Activated CD4-positive, alpha-beta T cell treated with anti-CD3 and anti-CD28 coated beads, Interleukin-2, amount 50 U/mL, for 4 hours (primary cell): ENCODE measurements around the gene TRIM26.
"Not testable (repeated sequence)": the region's sequence is repeated elsewhere in the genome, so short reads cannot be mapped to it uniquely, and the experiment has no call there.

Experiments
- DNase-seq, 2 experiments: peaks; one replicate each; pipeline ENCODE4 v3.0.0-alpha.2; 2020

Gene TRIM26

GRCh38 chr6:30152910-30153610, 60.1 kb downstream of the TRIM26 start:
- no peak for DNase-seq

- DNase-seq: no peak
These were observed 61.1 kb downstream of the TRIM26 start for GRCh38 chr6:30152016-30152673.

- no peak for DNase-seq
These were observed 61.6 kb downstream of the TRIM26 start for GRCh38 chr6:30151580-30151979.

- DNase-seq: no peak
These were observed 62.4 kb downstream of the TRIM26 start for GRCh38 chr6:30150671-30151395.

GRCh38 chr6:30149858-30150550, 63.2 kb downstream of the TRIM26 start:
- no peak for DNase-seq

GRCh38 chr6:30149234-30149633, 64.0 kb downstream of the TRIM26 start:
- DNase-seq: no peak

- no peak for DNase-seq
These were observed 66.1 kb downstream of the TRIM26 start for GRCh38 chr6:30147096-30147495.

- DNase-seq: no peak
These were observed 67.4 kb downstream of the TRIM26 start for GRCh38 chr6:30145818-30146217.

- DNase-seq: no peak
These were observed 68.4 kb downstream of the TRIM26 start for GRCh38 chr6:30144811-30145210.

- DNase-seq: no peak
These were observed 69.4 kb downstream of the TRIM26 start for GRCh38 chr6:30143780-30144179.

- no peak for DNase-seq
These were observed 70.5 kb downstream of the TRIM26 start for GRCh38 chr6:30142665-30143064.

- DNase-seq: not testable (repeated sequence)
These were observed 73.0 kb downstream of the TRIM26 start for GRCh38 chr6:30140240-30140639.

GRCh38 chr6:30136570-30137286, 76.5 kb downstream of the TRIM26 start:
- no peak for DNase-seq

GRCh38 chr6:30135757-30136156, 77.4 kb downstream of the TRIM26 start, which contains the start of gene TRIM40:
TRIM40 (plus strand) TSS chr6:30136140; CDS start chr6:30137037, 897 bp downstream.
- DNase-seq: no peak

- DNase-seq: no peak
These were observed 78.1 kb downstream of the TRIM26 start for GRCh38 chr6:30135147-30135546.
